ENCODE data around the gene DIABLO.
"Not testable (repeated sequence)": the region's sequence is repeated elsewhere in the genome, so short reads cannot be mapped to it uniquely, and the experiment has no call there.

Gene DIABLO

GRCh38 chr12:122208073-122208820 is 17.6 kb downstream of the DIABLO start:
- FAIRE-seq (no peak), DNase-seq (ENCODE audit: low spot score) (no peak)

- DNase-seq (ENCODE audit: low spot score) (no peak), FAIRE-seq (no peak)
Measured at GRCh38 chr12:122207391-122207790, 18.5 kb downstream of the DIABLO start.

GRCh38 chr12:122206976-122207375 is 18.9 kb downstream of the DIABLO start:
- FAIRE-seq (no peak), DNase-seq (ENCODE audit: low spot score) (no peak)

- no peak for FAIRE-seq
- no peak for DNase-seq (ENCODE audit: low spot score)
Measured at GRCh38 chr12:122206111-122206881, 19.6 kb downstream of the DIABLO start.

- DNase-seq (ENCODE audit: low spot score) (no peak), FAIRE-seq (no peak)
Measured at GRCh38 chr12:122205053-122205925, 20.6 kb downstream of the DIABLO start.

- no peak for FAIRE-seq
Measured at GRCh38 chr12:122204167-122205052, 21.4 kb downstream of the DIABLO start.

GRCh38 chr12:122203301-122204166 is 22.3 kb downstream of the DIABLO start, which contains the start of gene B3GNT4:
B3GNT4 (plus strand) TSS chr12:122203709; CDS start chr12:122204619, 910 bp downstream.
- FAIRE-seq (no peak), DNase-seq (ENCODE audit: low spot score) (peak; percentile 63)

More at GRCh38 chr12:122204167-122205052, 21.4 kb downstream of the DIABLO start:
- DNase-seq (ENCODE audit: low spot score): no peak

- not testable (repeated sequence) for FAIRE-seq; DNase-seq (ENCODE audit: low spot score)
Measured at GRCh38 chr12:122202811-122203210, 23.0 kb downstream of the DIABLO start.

GRCh38 chr12:122202017-122202416 is 23.8 kb downstream of the DIABLO start:
- FAIRE-seq (no peak), DNase-seq (ENCODE audit: low spot score) (no peak)

GRCh38 chr12:122201381-122201780 is 24.5 kb downstream of the DIABLO start:
- FAIRE-seq: no peak
- no peak for DNase-seq (ENCODE audit: low spot score)

- no peak for FAIRE-seq
- no peak for DNase-seq (ENCODE audit: low spot score)
Measured at GRCh38 chr12:122200541-122201175, 25.2 kb downstream of the DIABLO start.

GRCh38 chr12:122199484-122200355 is 26.1 kb downstream of the DIABLO start:
- FAIRE-seq: no peak

GRCh38 chr12:122197612-122197966 is 28.3 kb downstream of the DIABLO start:
- no peak for DNase-seq (ENCODE audit: low spot score)
- FAIRE-seq: no peak

More at GRCh38 chr12:122199484-122200355, 26.1 kb downstream of the DIABLO start:
- no peak for DNase-seq (ENCODE audit: low spot score)

- DNase-seq (ENCODE audit: low spot score): no peak
- FAIRE-seq: no peak
Measured at GRCh38 chr12:122195405-122195804, 30.4 kb downstream of the DIABLO start.

- FAIRE-seq (no peak), DNase-seq (ENCODE audit: low spot score) (no peak)
Measured at GRCh38 chr12:122194804-122195203, 31.0 kb downstream of the DIABLO start.

- DNase-seq (ENCODE audit: low spot score) (no peak), FAIRE-seq (no peak)
Measured at GRCh38 chr12:122192441-122192840, 33.4 kb downstream of the DIABLO start.

- DNase-seq (ENCODE audit: low spot score): peak; percentile 28
- no peak for FAIRE-seq
Measured at GRCh38 chr12:122190842-122191668, 34.8 kb downstream of the DIABLO start.
